Pulmonary artery endothelial cell (primary cell): Measurements from ENCODE around the gene SMYD5. TPM values are rescaled to one million over a fixed set of nuclear protein-coding genes. Genes with fewer than 3 reads are reported as not detected.

ENCODE experiments used
- total RNA-seq: library from RNA; depleted of rRNA; stranded (reverse); fragments of >200 nt; gene quantifications from 2 replicates; pipeline ENCODE4 v1.2.3, GENCODE V29; 2014

SMYD5 gene
- total RNA-seq, 1 donor from 2014 or later = 15.0 TPM

Other genes starting within 250 kb of the SMYD5 start
- gene SFXN5, start 142.5 kb upstream of the SMYD5 start, total RNA-seq = 11.1 and 16.1 TPM in 2 replicates
- 47.2 and 50.2 TPM in 2 replicates for gene RAB11FIP5, start 101.3 kb upstream of the SMYD5 start, total RNA-seq
- gene NOTO, start 11.7 kb upstream of the SMYD5 start, total RNA-seq = not detected in 2 replicates
- 19.7 and 29.4 TPM in 2 replicates for gene PRADC1, start 19.0 kb downstream of the SMYD5 start, total RNA-seq
- gene CCT7, start 20.1 kb downstream of the SMYD5 start, total RNA-seq = 655 and 716 TPM in 2 replicates
- 0.56 and 0.66 TPM in 2 replicates for gene FBXO41, start 70.2 kb downstream of the SMYD5 start, total RNA-seq
- not detected in 2 replicates for gene EGR4, start 79.3 kb downstream of the SMYD5 start, total RNA-seq
- gene ALMS1, start 171.6 kb downstream of the SMYD5 start, total RNA-seq = 7.3 and 12.1 TPM in 2 replicates